Caco-2 (cell line): ENCODE results near the gene TUBB4B. TPM values are rescaled to one million over a fixed set of nuclear protein-coding genes. Genes with fewer than 3 reads are reported as not detected.

ENCODE experiments used
- BruUV-seq: library from RNA; stranded (reverse); fragments of 400-500 nt; replicated peaks from 2 replicates; lab custom pipeline; 2021; lab: Mats Ljungman, UMichigan
- CTCF ChIA-PET: fragments of 300-600 bp; sonication (Branson Sonifier 250); formaldehyde crosslinking; loops from one replicate; lab custom pipeline; 2022; ENCODE audit warnings: antibody characterized with exemption; lab: Charles Lee
- POLR2A ChIA-PET: fragments of 300-600 bp; sonication (Branson Sonifier 250); formaldehyde crosslinking; loops from one replicate; lab custom pipeline; 2022; ENCODE audit warnings: antibody characterized with exemption; lab: Charles Lee
- DNase-seq, 2 experiments: peaks; one replicate each; pipeline versions ENCODE4 v3.0.0 to v3.0.0-alpha.2; 2020 to 2022
- H3K27me3 ChIP-seq: replicated peaks from 2 replicates; pipeline ENCODE4 v1.6.0; 2011; ENCODE audit warnings: low read length; ENCODE audit not compliant: control insufficient read depth, insufficient read depth
- H3K36me3 ChIP-seq: 2 replicates; pipeline ENCODE4 v1.5.1; 2011; ENCODE audit warnings: low read length; ENCODE audit not compliant: control insufficient read depth, insufficient read depth
- H3K4me1 ChIP-seq: fragments of 250-450 bp; sonication (Bioruptor Pico); 2 replicates; pipeline ENCODE4 v1.5.1; 2020; ENCODE audit warnings: mild to moderate bottlenecking
- H3K4me3 ChIP-seq: 2 replicates; pipeline ENCODE4 v1.5.1; 2011; ENCODE audit warnings: low read depth, mild to moderate bottlenecking, control low read depth, low read length
- H3K9me3 ChIP-seq: fragments of 250-450 bp; sonication (Bioruptor Pico); 2 replicates; pipeline ENCODE4 v1.5.1; 2020; ENCODE audit warnings: mild to moderate bottlenecking, moderate library complexity
- H3K27ac Mint-ChIP-seq: one replicate; pipeline ENCODE4 v1.8.0; 2022; ENCODE audit warnings: mixed read lengths; ENCODE audit not compliant: unreplicated experiment
- H3K27me3 Mint-ChIP-seq: one replicate; pipeline ENCODE4 v1.8.0; 2022; ENCODE audit warnings: mixed read lengths; ENCODE audit not compliant: insufficient read depth, unreplicated experiment
- H3K36me3 Mint-ChIP-seq: one replicate; pipeline ENCODE4 v1.8.0; 2022; ENCODE audit warnings: mild to moderate bottlenecking, mixed read lengths; ENCODE audit not compliant: insufficient read depth, unreplicated experiment
- H3K4me1 Mint-ChIP-seq: one replicate; pipeline ENCODE4 v1.8.0; 2022; ENCODE audit warnings: low read depth, mixed read lengths; ENCODE audit not compliant: unreplicated experiment
- H3K4me3 Mint-ChIP-seq: one replicate; pipeline ENCODE4 v1.8.0; 2022; ENCODE audit warnings: mild to moderate bottlenecking, moderate library complexity, mixed read lengths; ENCODE audit not compliant: unreplicated experiment
- H3K9me3 Mint-ChIP-seq: one replicate; pipeline ENCODE4 v1.8.0; 2022; ENCODE audit warnings: mixed read lengths; ENCODE audit not compliant: unreplicated experiment
- CTCF ChIP-seq, 2 experiments: fragments of 200-600 bp in 1 of 2; IDR thresholded peaks; 1 replicate in 1 of 2; 2 replicates in 1 of 2; pipeline versions ENCODE4 v1.5.1 to v1.8.0; 2011 to 2022; ENCODE audit warnings: antibody characterized with exemption in 1 of 2, control low read depth in 1 of 2, inconsistent platforms in 1 of 2, low read depth in 1 of 2, low read length in 1 of 2, mild to moderate bottlenecking in 1 of 2, moderate library complexity in 1 of 2; ENCODE audit not compliant: insufficient read depth in 1 of 2, severe bottlenecking in 1 of 2, unreplicated experiment in 1 of 2
- intact Hi-C: fragments of 100-400 bp; cut with micrococcal nuclease; formaldehyde crosslinking; loops from one replicate; pipeline ENCODE4 v1.10.0; 2022; ENCODE audit not compliant: unreplicated experiment
- total RNA-seq: library from RNA; stranded (reverse); gene quantifications from 2 replicates; pipeline ENCODE4 v1.2.3, GENCODE V29; 2022

Gene TUBB4B
- total RNA-seq, 1 experiment from 2014 or later, result 487 TPM

GRCh38 chr9:137245450-137246421 lies 4.6 kb downstream of the TUBB4B start:
- H3K4me1 ChIP-seq, result peaks cover 16% of the 10 kb centered on the region
- peaks cover 2% of the 10 kb centered on the region; the same call in 1 of the 2 replicates for H3K36me3 ChIP-seq
- intact Hi-C loops, result loop anchor here (10.0 kb wide), 1 partner anchor 451 kb away; the partner anchor contains the start of genes CCDC183 and TMEM141
- Mint-ChIP-seq H3K9me3 (no peaks in the 10 kb centered on the region), H3K27me3 (peaks cover 3% of the 10 kb centered on the region), H3K4me1 (peaks cover 6% of the 10 kb centered on the region), H3K4me3 (no peak overlapping the region), H3K27ac (no peak overlapping the region), H3K36me3 (peaks cover 58% of the 10 kb centered on the region)
- POLR2A ChIA-PET, result no interaction called here
- H3K9me3 ChIP-seq, result no peaks in the 10 kb centered on the region
- TF ChIP-seq CTCF (IDR thresholded peaks at IDR 0.05; ENCODE audit: insufficient read depth in 1 of 2, low read depth in 1 of 2, low read length in 1 of 2, severe bottlenecking in 1 of 2, unreplicated experiment in 1 of 2), result no peak
- H3K27me3 ChIP-seq, result no peaks in the 10 kb centered on the region
- no peak overlapping the region for H3K4me3 ChIP-seq
- no peak for DNase-seq
- CTCF ChIA-PET, result no interaction called here
- BruUV-seq, result no TSS peak

- DNase-seq, result no peak
- Mint-ChIP-seq H3K36me3 (peaks cover 42% of the 10 kb centered on the region), H3K4me1 (no peaks in the 10 kb centered on the region), H3K27me3 (no peaks in the 10 kb centered on the region), H3K9me3 (no peaks in the 10 kb centered on the region), H3K4me3 (no peak overlapping the region), H3K27ac (no peak overlapping the region)
- H3K4me1 ChIP-seq, result peaks cover 12% of the 10 kb centered on the region
- TF ChIP-seq CTCF (IDR thresholded peaks at IDR 0.05; ENCODE audit: insufficient read depth in 1 of 2, low read depth in 1 of 2, low read length in 1 of 2, severe bottlenecking in 1 of 2, unreplicated experiment in 1 of 2), result no peak
- no peaks in the 10 kb centered on the region for H3K9me3 ChIP-seq
- H3K4me3 ChIP-seq, result no peak overlapping the region
- BruUV-seq, result no TSS peak
- ChIA-PET POLR2A (no interaction called here), CTCF (no interaction called here)
- H3K27me3 ChIP-seq, result no peaks in the 10 kb centered on the region
- intact Hi-C loops, result loop anchor here (10.0 kb wide), 1 partner anchor 453 kb away; the partner anchor contains the start of genes CCDC183 and TMEM141
- H3K36me3 ChIP-seq, result peaks cover 2% of the 10 kb centered on the region; the same call in 1 of the 2 replicates
Observed at GRCh38 chr9:137247135-137247915, 6.2 kb downstream of the TUBB4B start.

- no peak for DNase-seq
- POLR2A ChIA-PET, result no interaction called here
- peaks cover 10% of the 10 kb centered on the region for H3K4me1 ChIP-seq
- no peaks in the 10 kb centered on the region for H3K4me1 Mint-ChIP-seq
- H3K4me3 ChIP-seq, result no peak overlapping the region
- H3K27ac Mint-ChIP-seq, result no peak overlapping the region
- H3K9me3 Mint-ChIP-seq, result no peaks in the 10 kb centered on the region
- H3K36me3 Mint-ChIP-seq, result peaks cover 37% of the 10 kb centered on the region
- no peak for TF ChIP-seq CTCF (IDR thresholded peaks at IDR 0.05; ENCODE audit: insufficient read depth in 1 of 2, low read depth in 1 of 2, low read length in 1 of 2, severe bottlenecking in 1 of 2, unreplicated experiment in 1 of 2)
- H3K27me3 ChIP-seq, result no peaks in the 10 kb centered on the region
- no peak overlapping the region for H3K4me3 Mint-ChIP-seq
- intact Hi-C loops, result loop anchor here (10.0 kb wide), 1 partner anchor 453 kb away; the partner anchor contains the start of genes CCDC183 and TMEM141
- H3K9me3 ChIP-seq, result no peaks in the 10 kb centered on the region
- H3K27me3 Mint-ChIP-seq, result no peaks in the 10 kb centered on the region
- CTCF ChIA-PET, result interaction anchor here (1.3 kb wide), 1 partner anchor 11 kb away, joined by 3 read pairs; no protein-coding TSS in a partner anchor
- BruUV-seq, result no TSS peak
- peaks cover 2% of the 10 kb centered on the region; the same call in 1 of the 2 replicates for H3K36me3 ChIP-seq
Observed at GRCh38 chr9:137247916-137248175, 6.8 kb downstream of the TUBB4B start.
